Activated naive CD8-positive, alpha-beta T cell (primary cell): ENCODE data around the gene PRPF39.

Source experiments
- H3K27ac Mint-ChIP-seq: one replicate; pipeline ENCODE4 v1.8.0; 2021; ENCODE audit warnings: mixed read lengths
- H3K27me3 Mint-ChIP-seq: one replicate; pipeline ENCODE4 v1.8.0; 2021; ENCODE audit warnings: mixed read lengths
- H3K36me3 Mint-ChIP-seq: one replicate; pipeline ENCODE4 v1.8.0; 2021; ENCODE audit warnings: mixed read lengths
- H3K4me1 Mint-ChIP-seq: one replicate; pipeline ENCODE4 v1.8.0; 2021; ENCODE audit warnings: low read depth, mixed read lengths
- H3K4me3 Mint-ChIP-seq: one replicate; pipeline ENCODE4 v1.8.0; 2021; ENCODE audit warnings: mild to moderate bottlenecking, mixed read lengths
- H3K9me3 Mint-ChIP-seq: one replicate; pipeline ENCODE4 v1.8.0; 2021; ENCODE audit warnings: low read depth, mixed read lengths

PRPF39 gene

GRCh38 chr14:45104561-45104960 is 20.6 kb downstream of the PRPF39 start:
- H3K4me3 Mint-ChIP-seq = no peak overlapping the region
- H3K9me3 Mint-ChIP-seq = no peaks in the 10 kb centered on the region
- H3K27ac Mint-ChIP-seq = peak overlapping the region; percentile 34
- H3K36me3 Mint-ChIP-seq = peaks cover 11% of the 10 kb centered on the region
- H3K27me3 Mint-ChIP-seq = no peaks in the 10 kb centered on the region
- no peaks in the 10 kb centered on the region for H3K4me1 Mint-ChIP-seq

GRCh38 chr14:45112896-45113781 is 29.2 kb downstream of the PRPF39 start:
- Mint-ChIP-seq H3K27me3 (no peaks in the 10 kb centered on the region), H3K27ac (peak overlapping the region; percentile 84), H3K4me1 (peaks cover 18% of the 10 kb centered on the region), H3K36me3 (peaks cover 17% of the 10 kb centered on the region), H3K9me3 (no peaks in the 10 kb centered on the region), H3K4me3 (peak overlapping the region; percentile 22)

- Mint-ChIP-seq H3K27me3 (no peaks in the 10 kb centered on the region), H3K9me3 (no peaks in the 10 kb centered on the region), H3K4me1 (peaks cover 18% of the 10 kb centered on the region), H3K27ac (peak overlapping the region; percentile 3), H3K4me3 (no peak overlapping the region), H3K36me3 (peaks cover 12% of the 10 kb centered on the region)
These were observed 30.4 kb downstream of the PRPF39 start for GRCh38 chr14:45114327-45114726.

- no peaks in the 10 kb centered on the region for H3K27me3 Mint-ChIP-seq
- no peak overlapping the region for H3K27ac Mint-ChIP-seq
- H3K9me3 Mint-ChIP-seq = no peaks in the 10 kb centered on the region
- no peak overlapping the region for H3K4me3 Mint-ChIP-seq
- peaks cover 13% of the 10 kb centered on the region for H3K4me1 Mint-ChIP-seq
- peaks cover 9% of the 10 kb centered on the region for H3K36me3 Mint-ChIP-seq
These were observed 34.7 kb downstream of the PRPF39 start for GRCh38 chr14:45118594-45118993.

GRCh38 chr14:45120096-45120495 is 36.2 kb downstream of the PRPF39 start:
- peaks cover 3% of the 10 kb centered on the region for H3K4me1 Mint-ChIP-seq
- H3K9me3 Mint-ChIP-seq = no peaks in the 10 kb centered on the region
- no peak overlapping the region for H3K27ac Mint-ChIP-seq
- H3K27me3 Mint-ChIP-seq = no peaks in the 10 kb centered on the region
- peaks cover 11% of the 10 kb centered on the region for H3K36me3 Mint-ChIP-seq
- no peak overlapping the region for H3K4me3 Mint-ChIP-seq

GRCh38 chr14:45123271-45123670 is 39.4 kb downstream of the PRPF39 start:
- peaks cover 11% of the 10 kb centered on the region for H3K36me3 Mint-ChIP-seq
- H3K4me1 Mint-ChIP-seq = no peaks in the 10 kb centered on the region
- H3K4me3 Mint-ChIP-seq = no peak overlapping the region
- H3K27ac Mint-ChIP-seq = no peak overlapping the region
- H3K9me3 Mint-ChIP-seq = no peaks in the 10 kb centered on the region
- H3K27me3 Mint-ChIP-seq = no peaks in the 10 kb centered on the region

- H3K36me3 Mint-ChIP-seq = peaks cover 11% of the 10 kb centered on the region
- peaks cover 6% of the 10 kb centered on the region for H3K4me1 Mint-ChIP-seq
- no peaks in the 10 kb centered on the region for H3K27me3 Mint-ChIP-seq
- H3K9me3 Mint-ChIP-seq = no peaks in the 10 kb centered on the region
- no peak overlapping the region for H3K27ac Mint-ChIP-seq
- H3K4me3 Mint-ChIP-seq = no peak overlapping the region
These were observed 41.8 kb downstream of the PRPF39 start for GRCh38 chr14:45125754-45126153.

- Mint-ChIP-seq H3K27ac (no peak overlapping the region), H3K36me3 (peaks cover 5% of the 10 kb centered on the region), H3K4me1 (peaks cover 25% of the 10 kb centered on the region), H3K4me3 (no peak overlapping the region), H3K9me3 (no peaks in the 10 kb centered on the region), H3K27me3 (no peaks in the 10 kb centered on the region)
These were observed 45.2 kb downstream of the PRPF39 start for GRCh38 chr14:45128963-45129629.

GRCh38 chr14:45133683-45134050 is 49.8 kb downstream of the PRPF39 start:
- H3K4me1 Mint-ChIP-seq = peaks cover 41% of the 10 kb centered on the region
- peak overlapping the region; percentile 99 for H3K4me3 Mint-ChIP-seq
- no peaks in the 10 kb centered on the region for H3K27me3 Mint-ChIP-seq
- H3K36me3 Mint-ChIP-seq = no peaks in the 10 kb centered on the region
- peak overlapping the region; percentile 86 for H3K27ac Mint-ChIP-seq
- H3K9me3 Mint-ChIP-seq = no peaks in the 10 kb centered on the region

GRCh38 chr14:45134051-45134958 is 50.4 kb downstream of the PRPF39 start, which contains the start of gene FKBP3:
Gene FKBP3, minus strand, starts transcription at chr14:45134481. Its CDS starts 25 bp downstream, at chr14:45134456.
- Mint-ChIP-seq H3K4me3 (peak within 1 kb of the TSS; percentile 99), H3K36me3 (no peaks in the 10 kb centered on the region), H3K9me3 (no peaks in the 10 kb centered on the region), H3K27me3 (no peaks in the 10 kb centered on the region), H3K4me1 (peaks cover 41% of the 10 kb centered on the region), H3K27ac (peak within 1 kb of the TSS; percentile 86)

- Mint-ChIP-seq H3K27me3 (no peaks in the 10 kb centered on the region), H3K9me3 (no peaks in the 10 kb centered on the region), H3K4me3 (peak overlapping the region; percentile 99), H3K27ac (peak overlapping the region; percentile 86), H3K4me1 (peaks cover 39% of the 10 kb centered on the region), H3K36me3 (peaks cover under 1% of the 10 kb centered on the region)
These were observed 51.2 kb downstream of the PRPF39 start for GRCh38 chr14:45135156-45135555.

GRCh38 chr14:45135659-45136395 is 51.9 kb downstream of the PRPF39 start, which contains the start of gene FANCM:
Gene FANCM, plus strand, starts transcription at chr14:45135930. Its CDS starts 102 bp downstream, at chr14:45136032.
- peak within 1 kb of the TSS; percentile 99 for H3K4me3 Mint-ChIP-seq
- H3K27me3 Mint-ChIP-seq = no peaks in the 10 kb centered on the region
- peaks cover 3% of the 10 kb centered on the region for H3K36me3 Mint-ChIP-seq
- peak within 1 kb of the TSS; percentile 86 for H3K27ac Mint-ChIP-seq
- peaks cover 39% of the 10 kb centered on the region for H3K4me1 Mint-ChIP-seq
- H3K9me3 Mint-ChIP-seq = no peaks in the 10 kb centered on the region

GRCh38 chr14:45136399-45136798 is 52.5 kb downstream of the PRPF39 start:
- no peaks in the 10 kb centered on the region for H3K27me3 Mint-ChIP-seq
- H3K4me3 Mint-ChIP-seq = peak overlapping the region; percentile 99
- H3K9me3 Mint-ChIP-seq = no peaks in the 10 kb centered on the region
- peaks cover 3% of the 10 kb centered on the region for H3K36me3 Mint-ChIP-seq
- H3K27ac Mint-ChIP-seq = peak overlapping the region; percentile 86
- H3K4me1 Mint-ChIP-seq = peaks cover 36% of the 10 kb centered on the region

GRCh38 chr14:45140661-45141187 is 56.8 kb downstream of the PRPF39 start:
- Mint-ChIP-seq H3K36me3 (peaks cover 7% of the 10 kb centered on the region), H3K4me3 (no peak overlapping the region), H3K9me3 (no peaks in the 10 kb centered on the region), H3K27me3 (no peaks in the 10 kb centered on the region), H3K4me1 (peaks cover 22% of the 10 kb centered on the region), H3K27ac (no peak overlapping the region)
